OCI-LY3 (cell line): Measurements from ENCODE around the gene TAF1B.

Experiments
- H2AFZ ChIP-seq: fragments of 200-600, 300-600 bp; shearing (Covaris generic); 2 replicates; pipeline ENCODE4 v1.6.0; 2014; ENCODE audit warnings: antibody characterized with exemption, low read depth, low read length
- H3K27ac ChIP-seq: fragments of 200-600, 300-600 bp; sonication (generic); 2 replicates; pipeline ENCODE4 v1.5.1; 2014; ENCODE audit warnings: mild to moderate bottlenecking, low read length, moderate library complexity, mixed read lengths
- H3K27me3 ChIP-seq: fragments of 200-600, 300-600 bp; sonication (generic); 2 replicates; pipeline ENCODE4 v1.6.1; 2014; ENCODE audit warnings: low read depth, low read length, mixed read lengths
- H3K36me3 ChIP-seq: fragments of 200-600, 300-600 bp; sonication (generic); replicated peaks from 2 replicates; pipeline ENCODE3; 2014; ENCODE audit warnings: low read depth, low read length, mixed read lengths
- H3K4me1 ChIP-seq: fragments of 300-600, 200-600 bp; sonication (generic); 2 replicates; pipeline ENCODE4 v1.6.1; 2014; ENCODE audit warnings: low read length, mixed read lengths
- H3K4me2 ChIP-seq: fragments of 200-600, 300-600 bp; sonication (generic); 2 replicates; pipeline ENCODE4 v1.6.1; 2014; ENCODE audit warnings: low read length, mixed read lengths
- H3K4me3 ChIP-seq: fragments of 300-600, 200-600 bp; sonication (generic); 2 replicates; pipeline ENCODE4 v1.5.1; 2014; ENCODE audit warnings: antibody characterized with exemption, mild to moderate bottlenecking, low read length, moderate library complexity
- H3K79me2 ChIP-seq: fragments of 300-600, 200-600 bp; shearing (Covaris generic); 2 replicates; pipeline ENCODE4 v1.6.1; 2014; ENCODE audit warnings: mild to moderate bottlenecking, low read length, mixed read lengths
- H3K9ac ChIP-seq: fragments of 300-600, 200-600 bp; shearing (Covaris generic); 2 replicates; pipeline ENCODE4 v1.6.0; 2014; ENCODE audit warnings: mild to moderate bottlenecking, low read length, moderate library complexity
- H3K9me3 ChIP-seq: fragments of 200-600, 300-600 bp; shearing (Covaris generic); 2 replicates; pipeline ENCODE4 v1.6.1; 2014; ENCODE audit warnings: low read length, mixed read lengths; ENCODE audit not compliant: insufficient read depth
- H4K20me1 ChIP-seq: fragments of 200-600, 300-600 bp; sonication (generic); 2 replicates; pipeline ENCODE4 v1.6.1; 2016; ENCODE audit warnings: low read length, mixed read lengths; ENCODE audit not compliant: insufficient read depth
- EZH2phosphoT487 ChIP-seq: fragments of 200-600 bp; shearing (Covaris generic); IDR thresholded peaks from 2 replicates; pipeline ENCODE4 v1.6.1; 2018; ENCODE audit warnings: antibody characterized with exemption, mixed run types, low read depth
- TF ChIP-seq, protein P1 (sequence below): fragments of 200-600, 300-600 bp; sonication (generic); IDR thresholded peaks from 2 replicates; pipeline ENCODE4 v1.5.1; 2014; ENCODE audit warnings: antibody characterized with exemption, low read length, low read depth

The TAF1B gene

DNA sequence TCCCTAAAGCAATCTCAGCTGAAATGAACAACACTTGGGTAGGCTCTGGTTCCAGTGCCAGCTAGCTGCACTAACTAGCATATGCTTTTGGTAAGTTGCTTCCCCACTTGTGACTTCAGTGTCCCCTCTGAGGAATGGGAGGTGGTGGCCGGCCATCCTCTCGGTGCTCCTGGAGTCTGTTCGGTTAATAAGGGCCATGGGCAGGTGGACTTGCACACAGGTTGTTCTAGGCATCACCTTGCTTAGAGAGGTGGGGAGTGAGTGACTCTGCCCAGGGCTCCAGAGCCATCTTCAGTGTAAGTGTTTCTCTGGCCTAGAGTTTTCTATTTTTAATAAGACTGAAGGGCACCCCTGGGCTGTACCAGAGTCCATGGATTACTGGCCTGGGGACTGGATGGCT is 18.8 kb upstream of the TAF1B start:
- TF ChIP-seq, protein P1, sequence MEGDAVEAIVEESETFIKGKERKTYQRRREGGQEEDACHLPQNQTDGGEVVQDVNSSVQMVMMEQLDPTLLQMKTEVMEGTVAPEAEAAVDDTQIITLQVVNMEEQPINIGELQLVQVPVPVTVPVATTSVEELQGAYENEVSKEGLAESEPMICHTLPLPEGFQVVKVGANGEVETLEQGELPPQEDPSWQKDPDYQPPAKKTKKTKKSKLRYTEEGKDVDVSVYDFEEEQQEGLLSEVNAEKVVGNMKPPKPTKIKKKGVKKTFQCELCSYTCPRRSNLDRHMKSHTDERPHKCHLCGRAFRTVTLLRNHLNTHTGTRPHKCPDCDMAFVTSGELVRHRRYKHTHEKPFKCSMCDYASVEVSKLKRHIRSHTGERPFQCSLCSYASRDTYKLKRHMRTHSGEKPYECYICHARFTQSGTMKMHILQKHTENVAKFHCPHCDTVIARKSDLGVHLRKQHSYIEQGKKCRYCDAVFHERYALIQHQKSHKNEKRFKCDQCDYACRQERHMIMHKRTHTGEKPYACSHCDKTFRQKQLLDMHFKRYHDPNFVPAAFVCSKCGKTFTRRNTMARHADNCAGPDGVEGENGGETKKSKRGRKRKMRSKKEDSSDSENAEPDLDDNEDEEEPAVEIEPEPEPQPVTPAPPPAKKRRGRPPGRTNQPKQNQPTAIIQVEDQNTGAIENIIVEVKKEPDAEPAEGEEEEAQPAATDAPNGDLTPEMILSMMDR, result no peak
- TF ChIP-seq EZH2phosphoT487, result no peak
- Histone ChIP-seq H3K4me3 (no peak overlapping the region), H3K79me2 (no peaks in the 10 kb centered on the region), H4K20me1 (no peaks in the 10 kb centered on the region), H3K27ac (no peak overlapping the region), H3K4me2 (no peak overlapping the region), H3K4me1 (no peaks in the 10 kb centered on the region), H3K27me3 (peaks cover 12% of the 10 kb centered on the region), H3K9me3 (no peaks in the 10 kb centered on the region), H3K9ac (no peak overlapping the region), H2AFZ (no peak overlapping the region), H3K36me3 (no peaks in the 10 kb centered on the region)

DNA sequence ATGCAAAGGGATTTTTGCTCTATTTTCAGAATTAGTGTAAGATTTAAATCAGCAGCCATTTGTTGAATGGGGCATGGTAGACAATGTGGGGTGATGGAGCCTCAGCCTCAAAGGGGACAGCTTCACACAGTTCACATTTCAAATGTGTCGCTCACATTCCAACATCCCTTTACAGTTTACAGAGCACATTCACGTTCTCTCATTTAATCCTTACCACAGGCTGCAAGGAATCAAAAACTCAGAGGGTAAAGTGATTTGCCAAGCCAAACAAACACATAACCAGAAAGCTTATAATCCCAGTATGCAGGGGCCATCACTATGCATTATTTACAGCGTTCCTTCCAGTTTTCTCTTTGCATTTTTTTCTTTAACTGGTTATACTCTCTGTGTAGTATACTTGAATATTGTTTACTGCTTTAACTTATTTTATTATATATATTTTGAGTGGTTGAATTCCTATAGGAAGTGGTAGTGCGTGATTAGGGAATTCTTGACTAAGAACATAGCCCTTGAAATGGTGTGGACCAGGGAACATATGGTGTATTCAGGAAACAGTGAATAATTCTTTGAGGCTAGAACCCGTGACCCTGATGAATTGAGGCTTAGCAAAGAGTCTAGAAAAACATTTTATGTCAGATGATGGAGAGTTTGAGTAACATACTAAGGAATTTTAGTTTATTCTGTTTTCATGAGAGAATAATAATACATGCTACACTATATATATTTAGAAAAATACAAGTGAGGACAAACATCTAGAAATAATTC is 18.1 kb upstream of the TAF1B start:
- no peak overlapping the region for H2AFZ ChIP-seq
- no peaks in the 10 kb centered on the region for H4K20me1 ChIP-seq
- no peaks in the 10 kb centered on the region for H3K4me1 ChIP-seq
- H3K9me3 ChIP-seq, result no peaks in the 10 kb centered on the region
- H3K36me3 ChIP-seq, result no peaks in the 10 kb centered on the region
- H3K27ac ChIP-seq, result no peak overlapping the region
- H3K4me2 ChIP-seq, result no peak overlapping the region
- H3K4me3 ChIP-seq, result no peak overlapping the region
- TF ChIP-seq EZH2phosphoT487, result no peak
- TF ChIP-seq, protein P1, result no peak
- peaks cover 17% of the 10 kb centered on the region for H3K27me3 ChIP-seq
- no peaks in the 10 kb centered on the region for H3K79me2 ChIP-seq
- H3K9ac ChIP-seq, result no peak overlapping the region

DNA sequence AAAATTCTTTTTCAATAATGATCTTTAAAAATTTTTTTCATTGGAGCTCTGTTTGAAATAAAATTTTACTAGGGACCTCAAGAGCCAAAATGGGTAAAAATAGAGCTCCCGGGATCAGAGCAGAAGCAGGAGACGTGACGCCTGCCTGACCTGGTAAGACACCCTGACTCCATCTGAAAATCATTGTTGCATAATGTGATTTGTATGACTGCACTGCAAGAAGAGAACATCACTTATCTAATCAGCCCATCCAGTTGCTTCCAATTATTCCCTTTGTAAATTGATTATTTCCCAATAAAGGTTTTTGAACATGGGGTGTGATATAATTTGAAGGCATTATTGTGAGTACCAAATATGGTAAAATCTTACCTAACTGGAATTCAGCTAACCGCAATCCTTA is 17.1 kb upstream of the TAF1B start:
- H3K4me3 ChIP-seq, result no peak overlapping the region
- H3K9me3 ChIP-seq, result no peaks in the 10 kb centered on the region
- H3K9ac ChIP-seq, result no peak overlapping the region
- H3K4me1 ChIP-seq, result no peaks in the 10 kb centered on the region
- H2AFZ ChIP-seq, result no peak overlapping the region
- H3K4me2 ChIP-seq, result no peak overlapping the region
- no peaks in the 10 kb centered on the region for H3K79me2 ChIP-seq
- TF ChIP-seq EZH2phosphoT487, result no peak
- TF ChIP-seq, protein P1, result no peak
- H3K27ac ChIP-seq, result no peak overlapping the region
- no peaks in the 10 kb centered on the region for H4K20me1 ChIP-seq
- no peaks in the 10 kb centered on the region for H3K36me3 ChIP-seq
- H3K27me3 ChIP-seq, result peaks cover 25% of the 10 kb centered on the region

DNA sequence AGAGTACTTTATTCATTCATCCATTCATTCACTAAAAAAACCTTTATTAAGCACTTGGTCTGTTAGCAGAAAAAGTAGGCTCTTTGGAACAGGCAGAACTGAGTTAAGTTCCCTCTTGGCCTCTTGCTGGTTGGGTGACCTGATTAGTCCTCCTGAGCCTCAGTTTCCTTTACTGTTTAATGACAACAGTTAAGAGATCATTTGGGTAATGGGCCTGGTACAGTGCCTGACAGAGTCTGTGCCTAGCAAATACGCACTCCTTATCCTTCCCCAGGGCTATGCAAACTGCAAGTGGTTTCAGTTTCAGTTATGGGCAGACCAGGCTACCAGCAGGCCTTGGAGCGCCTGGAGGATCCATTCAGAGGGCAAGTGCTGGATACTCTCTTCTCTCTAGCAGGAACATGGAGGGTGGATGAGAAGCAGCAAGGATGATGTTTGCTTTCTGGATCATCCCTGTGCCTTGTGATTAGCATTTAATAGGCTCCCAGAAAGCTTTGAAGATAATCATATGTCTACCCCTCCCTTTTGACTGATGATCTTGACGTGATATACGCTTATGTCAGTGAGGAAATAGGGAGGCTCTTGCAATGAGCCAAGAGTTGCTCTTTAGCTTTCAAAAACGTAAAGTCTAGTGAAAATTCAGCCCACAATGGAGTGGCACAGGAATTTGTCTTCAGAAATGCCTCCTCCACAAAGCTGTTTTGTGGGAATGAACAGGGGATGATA is 12.4 kb upstream of the TAF1B start:
- Histone ChIP-seq H3K9me3 (no peaks in the 10 kb centered on the region), H3K79me2 (no peaks in the 10 kb centered on the region), H3K27me3 (peaks cover 38% of the 10 kb centered on the region), H3K27ac (no peak overlapping the region), H2AFZ (no peak overlapping the region), H3K4me3 (no peak overlapping the region), H4K20me1 (no peaks in the 10 kb centered on the region), H3K9ac (no peak overlapping the region), H3K4me2 (no peak overlapping the region), H3K4me1 (no peaks in the 10 kb centered on the region), H3K36me3 (no peaks in the 10 kb centered on the region)
- TF ChIP-seq, protein P1, result no peak
- TF ChIP-seq EZH2phosphoT487, result no peak
